Activated T-helper 1 cell treated with Interleukin-2 at 50 U/mL for 16 hours (primary cell): ENCODE data around the gene MALL.
"Not testable (repeated sequence)": the region's sequence is repeated elsewhere in the genome, so short reads cannot be mapped to it uniquely, and the experiment has no call there.

Experiments used
- DNase-seq: peaks from one replicate; pipeline ENCODE4 v3.0.0-alpha.2; 2020; ENCODE audit warnings: low read depth

The MALL gene

DNA sequence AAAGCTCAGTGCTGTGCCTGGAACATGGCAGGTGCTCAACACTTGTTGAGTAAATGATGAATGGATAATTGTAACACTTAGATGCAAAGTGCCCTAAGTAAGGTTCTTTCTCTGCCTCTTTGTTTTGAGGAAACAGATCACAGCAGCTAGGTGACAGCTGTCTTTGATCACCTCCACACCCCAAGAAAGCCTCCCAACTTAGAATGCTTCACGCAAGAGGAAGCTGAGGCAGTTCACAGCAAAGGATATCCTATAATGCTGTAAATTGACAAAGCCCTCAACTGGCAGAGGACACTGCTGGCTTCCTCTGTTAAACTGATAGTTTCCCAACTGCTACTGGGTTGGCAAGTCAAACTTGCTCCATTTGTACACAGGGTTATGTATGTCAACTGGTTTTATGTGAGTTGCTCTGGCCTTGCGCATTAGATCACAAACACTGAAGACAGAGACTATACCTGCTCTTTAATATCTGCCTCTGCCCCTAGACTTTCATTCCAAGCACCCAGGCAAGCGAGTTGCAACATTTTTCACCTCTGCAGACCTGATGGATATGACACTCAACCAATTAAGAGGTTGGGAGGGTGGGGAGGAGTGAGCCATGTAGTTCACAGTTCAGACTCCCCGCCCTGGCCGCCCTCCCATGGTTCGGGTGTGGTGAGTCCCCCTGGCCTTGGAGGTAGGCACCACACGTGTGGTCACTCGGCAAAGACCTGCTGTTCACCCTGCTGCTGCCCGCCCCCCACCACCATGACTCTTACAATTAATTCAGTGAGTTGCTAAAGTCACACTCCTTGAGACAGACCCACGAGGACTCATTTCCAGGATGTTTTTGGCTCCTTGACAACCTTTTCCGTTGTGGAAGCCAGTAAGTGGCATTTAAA is 4.8 kb upstream of the MALL start:
- no peak for DNase-seq

DNA sequence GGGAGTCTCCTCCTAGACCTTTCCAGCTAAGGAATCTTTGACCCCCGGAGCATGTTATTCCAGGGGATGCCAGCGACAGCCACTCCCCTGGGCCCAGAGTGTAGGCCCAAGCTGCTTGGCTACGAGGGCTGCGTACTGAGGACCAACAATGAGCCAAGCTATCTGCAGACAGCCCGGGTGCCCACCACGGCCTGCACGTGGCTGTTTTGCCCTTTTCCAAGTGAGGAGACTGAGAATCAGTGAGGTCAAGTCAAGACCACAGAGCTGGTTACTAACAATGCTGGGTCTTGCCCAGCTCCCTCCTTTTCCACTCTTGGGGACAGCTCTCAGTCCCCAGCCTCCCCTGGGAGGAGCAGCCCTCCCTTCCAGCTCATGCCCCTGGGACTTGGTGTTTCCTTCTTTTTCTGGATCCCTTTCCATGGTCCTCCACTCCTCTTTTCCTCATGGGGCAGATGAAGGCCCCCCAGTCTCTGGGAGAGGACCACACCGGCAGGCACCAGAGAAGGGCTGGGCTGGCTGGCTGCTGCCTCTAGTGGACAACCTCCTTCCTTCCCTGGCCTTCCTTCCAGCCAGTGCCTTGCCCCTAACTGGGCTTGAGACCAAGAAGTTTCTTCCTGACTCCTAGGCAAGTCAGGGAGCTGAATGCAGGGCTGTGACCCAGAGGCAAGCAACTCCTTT is 550 bp upstream of the MALL start:
- DNase-seq, result no peak

DNA sequence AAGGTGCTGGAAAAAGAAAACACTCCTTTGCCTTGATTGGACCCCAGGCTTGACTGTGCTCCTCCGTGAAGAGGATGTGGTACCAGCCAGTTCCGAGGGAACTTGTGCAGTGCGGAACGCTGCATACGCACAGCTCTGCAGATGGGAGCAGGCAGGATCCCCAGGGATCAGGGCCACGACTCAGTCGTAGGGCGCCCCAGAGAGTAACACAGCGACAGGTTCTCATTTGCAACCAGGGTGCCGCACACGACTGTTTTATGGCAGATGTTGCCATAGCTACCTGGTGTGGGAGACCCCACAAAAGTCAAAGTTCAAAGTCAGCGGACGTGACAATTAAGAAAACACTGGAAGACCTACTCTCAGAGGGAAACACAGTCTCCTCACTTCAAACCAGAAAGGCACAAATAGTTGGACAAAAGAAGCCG is 779 bp downstream of the MALL start:
- DNase-seq, result no peak

DNA sequence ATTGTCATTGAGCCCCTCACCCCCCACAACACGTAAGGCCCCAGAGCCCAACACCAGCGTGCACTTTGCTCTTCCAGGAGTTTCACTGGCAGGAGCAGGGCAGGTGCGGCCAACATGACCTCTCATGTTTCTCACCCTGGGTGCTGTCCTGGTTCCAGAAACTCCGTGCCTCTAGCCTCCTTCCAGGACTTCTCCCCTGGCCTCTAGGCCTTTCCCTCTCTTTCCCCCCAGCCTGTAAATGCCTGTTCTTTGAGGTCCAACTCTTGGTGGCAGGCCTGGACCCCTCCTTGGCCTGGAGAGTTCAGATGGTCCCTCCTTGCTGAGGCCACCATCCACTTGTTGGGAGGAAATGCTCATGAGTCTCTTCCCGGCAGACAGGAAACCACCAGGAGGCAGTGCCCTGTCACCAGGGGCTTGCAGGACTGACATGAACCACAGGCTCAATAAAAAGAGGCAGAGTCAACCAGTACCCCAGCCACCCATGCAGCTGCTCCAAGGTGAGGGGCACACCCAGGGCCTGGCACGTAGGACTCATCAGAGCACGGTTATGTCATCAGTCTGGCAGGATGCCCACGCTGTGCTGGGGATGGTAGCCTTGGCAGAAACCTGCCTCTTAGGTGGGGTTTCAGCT is 1.5 kb downstream of the MALL start:
- no peak for DNase-seq

DNA sequence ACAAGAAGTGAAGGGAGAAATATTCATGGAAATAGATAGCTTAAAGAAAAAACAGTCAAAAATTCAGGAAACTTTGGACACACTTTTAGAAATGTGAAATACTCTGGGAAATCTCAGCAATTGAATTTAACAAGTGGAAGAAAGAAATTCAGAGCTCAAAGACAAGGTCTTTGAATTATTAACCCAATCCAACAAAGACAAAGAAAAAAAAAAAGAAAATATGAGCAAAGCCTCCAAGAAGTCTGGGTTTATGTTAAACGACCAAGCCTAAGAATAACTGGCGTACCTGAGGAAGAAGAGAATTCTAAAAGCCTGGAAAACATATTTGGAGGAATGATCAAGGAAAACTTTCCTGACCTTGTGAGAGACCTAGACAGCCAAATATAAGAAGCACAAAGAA is 7.3 kb downstream of the MALL start:
- DNase-seq, result not testable (repeated sequence)

DNA sequence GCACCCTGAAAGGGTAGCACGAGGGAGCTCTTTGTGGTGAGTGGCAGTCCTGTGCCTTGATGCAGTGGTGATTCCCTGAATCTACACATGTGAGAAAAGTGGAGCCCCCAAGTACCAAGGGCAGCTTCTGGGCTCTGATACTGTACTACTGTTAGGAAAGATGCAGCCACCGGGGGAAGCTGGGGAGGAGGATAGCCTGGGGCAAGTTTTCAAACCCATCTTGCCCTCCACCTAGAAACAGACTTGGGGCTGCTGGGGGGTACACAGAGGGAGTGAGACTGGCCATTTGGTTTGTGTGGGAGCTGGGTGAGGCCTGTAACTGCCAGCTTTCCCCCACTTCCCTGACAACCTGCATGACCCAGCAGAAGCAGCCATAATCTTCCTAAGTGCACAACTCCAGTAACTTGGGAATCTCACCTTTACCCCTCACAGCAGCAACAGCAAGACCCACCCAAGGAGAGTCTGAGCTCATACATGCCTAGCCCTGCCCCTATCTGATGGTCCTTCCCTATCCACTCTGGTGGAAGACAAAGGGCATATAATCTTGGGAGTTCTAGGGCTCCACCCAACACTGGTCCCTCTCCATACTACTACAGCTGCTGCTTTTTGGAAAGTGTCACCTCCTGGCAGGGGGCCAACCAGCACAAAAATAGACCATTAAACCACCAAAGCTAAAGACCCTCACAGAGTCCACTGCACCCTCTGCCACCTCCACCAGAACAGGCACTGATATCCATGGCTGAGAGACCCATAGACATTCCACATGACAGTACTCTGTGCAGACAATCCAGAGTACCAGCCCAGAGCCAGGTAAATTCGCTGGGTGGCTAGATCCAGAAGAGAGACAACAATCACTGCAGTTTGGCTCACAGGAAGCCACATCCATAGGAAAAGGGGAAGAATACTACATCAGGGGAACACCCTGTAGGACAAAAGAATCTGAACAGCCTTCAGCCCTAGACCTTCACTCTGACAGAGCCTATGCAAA is 8.2 kb downstream of the MALL start:
- DNase-seq, result no peak

DNA sequence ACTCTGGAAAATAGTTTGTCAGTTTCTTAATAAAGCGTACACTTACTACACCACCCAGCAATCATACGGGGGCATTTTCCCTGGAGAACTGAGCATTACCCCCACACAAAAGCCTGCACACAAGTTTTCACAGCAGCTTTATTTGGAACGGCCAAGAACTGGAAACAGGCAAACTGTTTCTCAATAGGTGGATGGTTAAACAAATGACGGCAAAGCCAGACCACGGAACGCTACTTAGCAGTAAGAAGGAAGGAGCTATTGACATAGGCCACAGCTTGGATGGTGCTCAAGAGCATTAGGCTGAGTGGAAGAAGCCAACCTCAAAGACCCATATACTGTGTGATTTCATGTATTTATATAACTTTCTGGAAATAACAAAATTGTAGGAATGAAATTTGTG is 9.0 kb downstream of the MALL start:
- no peak for DNase-seq

DNA sequence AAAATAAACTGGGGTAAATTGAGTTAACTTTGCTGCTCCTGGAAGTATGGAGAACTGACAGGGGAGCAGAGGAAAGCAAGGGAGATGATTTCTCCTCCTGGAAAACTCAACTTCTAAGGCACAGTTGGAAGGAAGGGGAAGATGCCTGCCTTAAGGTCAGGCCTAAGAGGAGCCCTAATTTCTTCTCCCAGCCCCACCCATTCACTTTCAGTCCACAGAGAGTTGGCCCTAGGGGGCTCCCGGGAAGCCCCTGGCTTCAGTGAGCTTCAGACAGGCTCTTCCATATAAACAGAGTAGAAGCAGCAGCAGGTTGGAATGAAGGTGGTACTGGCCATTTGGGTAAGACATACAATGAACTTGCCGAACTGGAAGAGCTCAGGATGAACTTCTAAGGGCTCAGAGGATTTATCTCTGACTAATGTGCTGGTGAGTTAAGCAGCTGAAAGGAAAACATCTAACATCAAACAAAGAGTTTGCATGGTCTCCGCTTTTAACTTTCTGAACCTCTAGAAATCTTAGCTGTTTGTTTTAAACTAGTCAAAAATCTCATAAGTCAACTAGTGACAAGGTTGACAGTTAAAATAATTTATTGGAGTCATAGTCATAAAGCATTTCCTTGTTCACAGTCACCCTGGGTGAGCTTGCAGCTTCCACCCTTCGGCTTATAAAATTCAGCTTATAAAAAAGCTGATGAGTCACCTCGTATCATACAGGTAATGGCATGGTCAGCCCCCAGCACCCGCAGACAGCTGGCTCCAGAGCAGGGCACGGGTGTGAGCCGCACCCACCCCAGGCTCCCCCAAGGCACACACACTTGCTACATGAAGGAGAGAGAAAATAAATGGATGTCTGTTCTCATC is 9.8 kb downstream of the MALL start:
- no peak for DNase-seq

DNA sequence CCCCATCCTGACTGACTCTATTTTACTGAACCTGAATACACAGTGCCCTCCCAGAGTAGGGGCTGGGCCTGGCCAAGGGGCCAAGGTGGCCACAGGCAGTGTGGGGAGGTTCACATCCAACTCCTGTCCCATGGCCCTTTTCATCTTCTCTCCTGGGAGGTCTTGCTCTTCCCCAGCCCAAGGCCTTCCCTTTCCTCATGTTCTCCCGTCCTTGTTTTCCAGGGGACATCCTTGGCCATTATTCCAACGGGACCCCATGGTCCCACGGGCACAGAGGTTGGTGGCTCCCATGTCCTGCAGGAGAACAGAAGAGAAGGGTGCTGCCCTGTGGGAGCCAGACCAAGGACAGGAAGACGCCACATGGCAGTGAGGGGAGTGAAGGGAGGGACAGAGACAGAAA is 10.4 kb downstream of the MALL start:
- no peak for DNase-seq

DNA sequence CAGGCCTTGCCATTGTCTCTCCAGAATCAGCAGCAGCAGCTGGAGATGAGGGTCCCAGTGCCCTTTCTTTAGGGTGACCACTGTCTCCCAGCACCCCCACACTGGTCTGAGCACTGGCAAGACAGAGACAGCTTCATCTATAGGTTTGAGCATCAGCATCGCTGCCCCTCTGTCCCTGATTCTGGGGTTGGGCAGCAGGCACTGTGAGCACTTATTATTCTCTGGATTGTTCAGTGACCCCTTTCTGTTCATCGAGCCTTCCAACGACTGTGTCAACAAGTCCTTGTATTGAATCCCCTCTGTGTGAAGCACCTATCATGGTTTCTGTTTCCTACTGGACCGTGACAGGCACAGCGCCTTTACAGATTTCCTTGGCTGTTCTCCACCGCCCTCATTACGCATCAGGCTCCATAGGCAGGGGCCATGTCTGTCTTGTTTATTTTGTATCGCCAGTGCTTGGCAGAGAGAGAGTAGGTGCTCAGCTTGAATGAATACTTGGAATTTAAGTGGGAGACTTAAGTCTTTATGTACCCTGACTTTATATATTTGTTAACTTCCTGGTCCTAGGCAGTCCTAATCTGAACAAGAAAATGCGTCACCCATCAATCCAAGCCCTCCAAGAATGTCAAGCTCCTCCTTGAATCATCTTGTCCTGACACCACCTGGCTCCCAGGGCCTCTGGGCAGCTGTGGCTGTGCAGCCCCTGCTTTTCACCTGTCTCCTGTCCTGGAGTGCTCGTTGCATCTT is 11.4 kb downstream of the MALL start:
- DNase-seq, result no peak

DNA sequence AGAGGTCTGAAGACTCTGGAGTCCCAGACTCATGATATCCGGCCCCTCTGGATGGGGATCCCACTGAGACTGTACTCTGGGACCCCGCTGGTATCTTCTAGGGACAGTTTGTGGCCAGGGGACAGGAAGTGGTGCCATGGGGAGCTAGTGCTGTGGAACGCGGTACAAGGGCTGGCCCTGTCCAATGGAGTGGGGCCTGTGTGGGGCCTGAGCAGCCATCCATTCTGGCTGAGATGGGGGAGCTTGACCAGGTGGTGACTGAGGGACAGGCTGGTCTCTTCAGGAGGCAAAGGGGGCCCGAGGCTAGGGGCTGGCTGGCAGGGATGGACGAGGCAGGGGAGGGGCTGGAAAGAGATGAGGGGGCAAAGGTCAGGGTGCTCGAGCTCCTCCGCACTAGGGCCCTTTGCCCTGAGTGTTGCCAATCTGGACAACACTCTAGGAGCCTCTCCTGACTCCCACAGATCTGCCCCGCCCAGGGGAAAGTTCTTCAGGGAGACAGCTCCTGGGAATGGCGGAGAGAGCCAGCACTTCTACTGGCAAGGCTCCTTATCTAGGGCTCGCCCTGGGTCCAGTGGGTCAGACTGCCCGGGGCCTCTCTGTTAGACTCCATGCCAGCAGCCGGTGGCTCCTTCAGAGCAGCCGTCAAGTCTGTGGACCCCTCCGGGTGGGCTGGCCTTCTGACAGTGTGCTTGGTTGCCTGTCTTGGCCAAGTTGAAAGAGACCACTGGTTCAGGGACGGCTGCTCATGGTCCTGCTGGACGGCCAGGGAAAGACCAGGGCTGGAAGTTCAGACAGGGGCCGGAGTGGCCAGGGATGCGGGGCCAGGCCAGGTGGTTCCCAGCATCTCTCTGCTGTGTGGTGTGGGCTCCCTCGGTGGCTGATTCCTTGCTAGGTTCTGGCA is 12.3 kb downstream of the MALL start:
- DNase-seq, result no peak

DNA sequence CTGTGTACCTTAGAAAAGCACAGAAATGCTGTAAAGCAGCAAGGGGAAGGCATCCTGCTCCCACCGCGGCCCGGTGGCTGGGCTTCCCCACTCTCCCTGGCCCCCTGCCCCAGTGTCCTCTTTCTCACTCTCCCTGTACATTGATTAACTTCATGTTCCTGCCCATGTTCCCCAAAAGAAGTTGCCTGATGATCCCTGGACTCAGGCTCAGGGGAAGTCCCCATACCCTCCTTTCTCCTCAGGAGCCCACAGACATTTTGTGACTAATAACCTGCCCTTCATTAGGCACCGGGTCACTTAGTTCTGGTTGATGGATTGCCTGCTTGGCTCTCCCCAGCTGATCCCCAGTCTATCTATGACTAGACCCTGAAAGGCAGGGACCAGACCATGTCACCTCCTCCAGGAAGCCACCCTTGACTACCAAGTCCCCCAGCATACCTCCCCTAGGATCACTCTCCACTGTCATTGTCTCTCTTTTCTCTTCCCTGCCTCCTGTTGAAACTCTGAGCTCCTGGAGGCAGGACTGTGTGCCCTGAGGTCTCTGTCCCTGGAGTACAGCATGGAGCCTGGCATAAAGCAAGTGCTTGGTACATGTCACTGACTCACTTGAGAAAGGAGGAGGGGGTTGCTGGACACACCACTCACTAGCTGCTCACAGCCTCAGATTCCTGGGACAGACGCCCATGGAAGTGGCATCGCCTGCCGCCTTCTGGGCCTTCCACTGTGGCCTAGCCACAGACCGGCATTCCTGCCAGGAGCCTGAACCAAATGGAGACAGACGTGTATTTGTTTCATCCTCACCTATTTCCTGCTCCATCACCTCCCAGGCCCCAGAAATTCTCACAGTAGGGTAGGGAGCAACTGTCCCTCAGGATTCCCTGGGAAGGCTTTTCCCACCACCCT is 13.5 kb downstream of the MALL start:
- no peak for DNase-seq

DNA sequence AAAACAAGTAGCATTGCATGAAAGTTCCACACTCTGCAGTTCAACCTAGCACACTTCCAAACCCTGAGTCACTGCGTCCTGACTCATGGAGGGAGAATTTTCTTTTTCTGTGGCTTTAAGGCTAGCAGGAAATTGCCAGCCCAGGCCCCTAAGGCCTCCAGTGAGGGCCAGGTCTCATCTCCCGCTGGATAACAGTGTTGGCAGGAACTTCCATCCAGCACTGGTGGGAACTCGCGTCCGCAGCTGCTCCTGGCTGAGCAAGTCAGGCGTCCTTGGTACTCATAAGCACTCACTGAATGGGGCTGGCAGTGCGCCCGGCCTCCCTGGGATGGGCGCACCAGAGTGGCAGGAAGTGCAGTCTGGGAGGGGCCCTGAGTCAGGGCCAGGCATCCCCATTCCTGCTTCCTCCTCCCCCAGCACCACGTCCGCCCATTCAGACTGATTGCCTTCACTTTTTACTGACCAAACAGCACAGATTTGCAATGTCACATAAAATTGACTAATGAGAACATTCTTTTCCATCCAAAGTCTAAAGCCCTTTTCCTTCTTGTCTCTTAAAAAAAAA is 14.3 kb downstream of the MALL start:
- no peak for DNase-seq

DNA sequence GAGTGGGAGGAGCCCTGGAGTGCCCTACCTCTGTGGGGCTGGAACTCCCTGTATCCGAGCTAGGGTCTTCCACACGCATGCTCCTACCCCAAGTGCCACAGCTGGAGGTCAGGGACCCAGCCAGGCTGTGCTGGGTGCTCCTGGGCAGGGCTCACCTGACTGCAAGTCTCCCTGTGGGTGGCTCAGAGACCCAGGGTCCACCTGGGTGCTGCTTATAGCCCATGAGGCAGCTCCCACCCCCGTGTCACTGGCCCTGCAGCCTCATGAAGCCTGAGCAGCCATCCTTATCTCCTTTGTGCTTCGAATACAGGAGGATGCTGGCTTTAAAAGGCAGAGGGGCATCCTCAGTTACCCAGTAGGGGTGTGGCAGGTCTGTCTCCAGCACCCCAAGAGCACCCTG is 14.7 kb downstream of the MALL start:
- DNase-seq, result not testable (repeated sequence)

DNA sequence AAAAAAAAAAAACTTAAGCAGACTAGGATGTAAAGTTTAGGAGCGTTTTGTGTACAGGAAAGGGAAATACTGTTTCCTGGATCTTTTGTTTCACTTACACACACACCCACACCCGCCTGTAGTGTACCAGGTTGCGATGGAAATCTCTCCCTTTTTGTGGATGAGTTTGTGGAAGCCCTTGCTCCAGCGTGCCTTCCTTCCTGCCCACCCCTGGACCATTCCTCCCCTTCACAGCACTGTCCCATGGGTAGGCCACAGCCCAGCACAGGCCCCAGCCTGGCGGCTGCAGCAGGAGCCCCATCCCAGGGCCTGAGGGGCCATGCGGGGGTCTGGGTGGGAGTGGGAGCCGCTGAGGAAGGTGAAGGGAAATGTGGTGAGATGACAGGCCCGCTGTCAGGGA is 15.1 kb downstream of the MALL start:
- no peak for DNase-seq

DNA sequence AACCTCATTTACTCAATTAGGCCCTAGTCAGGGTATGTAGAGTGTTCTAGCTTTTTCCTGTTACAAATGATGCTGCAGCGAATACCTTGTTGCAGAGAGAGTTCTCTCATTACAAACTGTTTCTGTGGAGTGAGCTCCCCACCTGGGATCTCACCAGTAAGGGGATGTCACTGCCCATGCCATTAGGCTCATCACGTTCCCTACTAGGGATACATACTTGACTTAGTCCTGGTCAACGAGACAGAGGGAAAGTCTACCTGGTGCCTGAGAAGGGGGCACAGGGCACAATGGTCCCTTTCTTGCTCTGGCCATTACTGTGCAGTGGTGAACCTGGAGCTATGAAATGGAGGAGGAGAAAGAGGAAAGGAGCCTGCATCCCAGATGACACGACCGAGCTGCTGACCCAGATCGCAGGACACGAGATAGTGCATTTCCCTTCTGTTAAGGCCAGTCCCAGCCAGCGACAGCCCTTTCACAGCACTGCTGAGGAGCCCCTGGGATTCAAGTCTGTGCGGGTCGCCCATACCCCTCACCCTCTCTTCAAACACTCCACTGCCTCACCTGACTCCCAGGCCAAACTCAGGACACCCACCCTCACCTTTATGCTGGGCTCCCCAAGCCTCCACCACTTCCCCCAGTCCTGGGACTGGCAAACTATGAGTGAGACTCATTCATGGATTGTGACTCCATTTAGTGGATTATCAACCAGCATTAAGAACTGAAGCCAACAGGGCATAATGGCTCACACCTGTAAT is 16.0 kb downstream of the MALL start:
- no peak for DNase-seq

DNA sequence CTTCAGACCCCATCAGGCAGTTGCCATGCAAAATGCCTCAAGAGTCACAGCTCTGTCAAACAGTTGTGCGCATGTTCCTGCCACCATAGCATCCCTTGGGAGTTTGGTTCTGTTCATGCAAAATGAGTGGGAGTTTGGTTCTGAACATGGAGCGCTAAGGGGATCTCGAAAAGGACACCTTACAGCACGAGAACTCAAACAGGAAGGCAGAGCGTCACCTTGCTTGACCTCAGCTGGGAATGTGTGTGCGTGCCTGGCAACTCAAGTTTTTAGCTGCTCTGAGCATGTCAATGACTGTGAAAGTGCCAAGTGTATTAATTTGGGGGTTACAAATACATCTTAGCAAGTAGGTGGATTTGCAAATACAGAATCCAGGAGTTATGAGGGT is 16.6 kb downstream of the MALL start:
- no peak for DNase-seq
